ENCODE data around the gene IFI30. TPM values are rescaled to one million over a fixed set of nuclear protein-coding genes. Genes with fewer than 3 reads are reported as not detected.
"Not testable (repeated sequence)": the region's sequence is repeated elsewhere in the genome, so short reads cannot be mapped to it uniquely, and the experiment has no call there.

IFI30 gene
- total RNA-seq, 1 donor = 23.1 TPM

GRCh38 chr19:18156268-18156667 lies 17.3 kb upstream of the IFI30 start:
- no peak for TF ChIP-seq CTCF (IDR thresholded peaks at IDR 0.05; ENCODE audit: insufficient read depth, low read length)
- DNase-seq (ENCODE audit: low read depth) = no peak
- H3K4me3 ChIP-seq (ENCODE audit: low read depth, low read length) = no peak overlapping the region

GRCh38 chr19:18156841-18157464 lies 16.7 kb upstream of the IFI30 start:
- DNase-seq (ENCODE audit: low read depth) = peak; percentile 87
- no peak overlapping the region for H3K4me3 ChIP-seq (ENCODE audit: low read depth, low read length)
- no peak for TF ChIP-seq CTCF (IDR thresholded peaks at IDR 0.05; ENCODE audit: insufficient read depth, low read length)

GRCh38 chr19:18157465-18158063 lies 16.0 kb upstream of the IFI30 start:
- H3K4me3 ChIP-seq (ENCODE audit: low read depth, low read length) = no peak overlapping the region
- DNase-seq (ENCODE audit: low read depth) = no peak
- TF ChIP-seq CTCF (IDR thresholded peaks at IDR 0.05; ENCODE audit: insufficient read depth, low read length) = no peak

GRCh38 chr19:18158467-18158866 lies 15.1 kb upstream of the IFI30 start:
- TF ChIP-seq CTCF (IDR thresholded peaks at IDR 0.05; ENCODE audit: insufficient read depth, low read length) = no peak
- DNase-seq (ENCODE audit: low read depth) = no peak

GRCh38 chr19:18159059-18159616 lies 14.5 kb upstream of the IFI30 start:
- DNase-seq (ENCODE audit: low read depth); H3K4me3 ChIP-seq (ENCODE audit: low read depth, low read length): not testable (repeated sequence)

More at GRCh38 chr19:18158467-18158866, 15.1 kb upstream of the IFI30 start:
- H3K4me3 ChIP-seq (ENCODE audit: low read depth, low read length) = no peak overlapping the region

- TF ChIP-seq CTCF (IDR thresholded peaks at IDR 0.05; ENCODE audit: insufficient read depth, low read length) = no peak
- no peak for DNase-seq (ENCODE audit: low read depth)
- H3K4me3 ChIP-seq (ENCODE audit: low read depth, low read length) = no peak overlapping the region
These were observed 13.8 kb upstream of the IFI30 start for GRCh38 chr19:18159810-18160209.

- DNase-seq (ENCODE audit: low read depth) = no peak
- TF ChIP-seq CTCF (IDR thresholded peaks at IDR 0.05; ENCODE audit: insufficient read depth, low read length) = no peak
- H3K4me3 ChIP-seq (ENCODE audit: low read depth, low read length) = no peak overlapping the region
These were observed 13.1 kb upstream of the IFI30 start for GRCh38 chr19:18160493-18160970.
